ENCODE measurements around the gene GTPBP10.
"Not testable (repeated sequence)": the region's sequence is repeated elsewhere in the genome, so short reads cannot be mapped to it uniquely, and the experiment has no call there.

Gene GTPBP10

GRCh38 chr7:90346336-90347125 is at the start of gene GTPBP10:
Gene GTPBP10 (plus strand): TSS chr7:90346716. CDS start chr7:90346742, 26 bp downstream.
- peak; percentile 93 for DNase-seq (ENCODE audit: low read depth)

GRCh38 chr7:90298145-90299038 is 48.1 kb upstream of the GTPBP10 start:
- peak; percentile 66 for DNase-seq (ENCODE audit: low read depth)

GRCh38 chr7:90303241-90303640 is 43.3 kb upstream of the GTPBP10 start:
- DNase-seq (ENCODE audit: low read depth), result no peak

- DNase-seq (ENCODE audit: low read depth), result no peak
Observed at GRCh38 chr7:90309872-90310271, 36.6 kb upstream of the GTPBP10 start.

GRCh38 chr7:90311175-90311574 is 35.3 kb upstream of the GTPBP10 start:
- DNase-seq (ENCODE audit: low read depth), result no peak

GRCh38 chr7:90312745-90313144 is 33.8 kb upstream of the GTPBP10 start:
- peak; percentile 5 for DNase-seq (ENCODE audit: low read depth)

GRCh38 chr7:90313907-90314306 is 32.6 kb upstream of the GTPBP10 start:
- no peak for DNase-seq (ENCODE audit: low read depth)

GRCh38 chr7:90320014-90320413 is 26.5 kb upstream of the GTPBP10 start:
- DNase-seq (ENCODE audit: low read depth), result no peak

- DNase-seq (ENCODE audit: low read depth), result no peak
Observed at GRCh38 chr7:90320418-90320800, 26.1 kb upstream of the GTPBP10 start.

- DNase-seq (ENCODE audit: low read depth), result peak; percentile 5
Observed at GRCh38 chr7:90320801-90321494, 25.6 kb upstream of the GTPBP10 start, which contains the start of gene FAM237B. Gene FAM237B (minus strand): TSS chr7:90321304. CDS start chr7:90319748, 1,556 bp downstream.

- DNase-seq (ENCODE audit: low read depth), result no peak
Observed at GRCh38 chr7:90322837-90323236, 23.7 kb upstream of the GTPBP10 start.

- no peak for DNase-seq (ENCODE audit: low read depth)
Observed at GRCh38 chr7:90326500-90326899, 20.0 kb upstream of the GTPBP10 start.

- no peak for DNase-seq (ENCODE audit: low read depth)
Observed at GRCh38 chr7:90334193-90334843, 12.2 kb upstream of the GTPBP10 start.

- not testable (repeated sequence) for DNase-seq (ENCODE audit: low read depth)
Observed at GRCh38 chr7:90334926-90335325, 11.6 kb upstream of the GTPBP10 start.

- peak; percentile 27 for DNase-seq (ENCODE audit: low read depth)
Observed at GRCh38 chr7:90337106-90337505, 9.4 kb upstream of the GTPBP10 start.

GRCh38 chr7:90345016-90345415 is 1.5 kb upstream of the GTPBP10 start:
- DNase-seq (ENCODE audit: low read depth), result no peak

- peak; percentile 57 for DNase-seq (ENCODE audit: low read depth)
Observed at GRCh38 chr7:90345595-90346335, 751 bp upstream of the GTPBP10 start.

- DNase-seq (ENCODE audit: low read depth), result no peak
Observed at GRCh38 chr7:90347759-90348158, 1.2 kb downstream of the GTPBP10 start.

GRCh38 chr7:90349305-90349704 is 2.8 kb downstream of the GTPBP10 start:
- DNase-seq (ENCODE audit: low read depth), result no peak

GRCh38 chr7:90350032-90350431 is 3.5 kb downstream of the GTPBP10 start:
- not testable (repeated sequence) for DNase-seq (ENCODE audit: low read depth)

- no peak for DNase-seq (ENCODE audit: low read depth)
Observed at GRCh38 chr7:90351987-90352386, 5.5 kb downstream of the GTPBP10 start.
